B cell (primary cell): ENCODE data around the gene PDLIM4. TPM values are rescaled to one million over a fixed set of nuclear protein-coding genes. Genes with fewer than 3 reads are reported as not detected.

Source experiments
- ATAC-seq: fragments of 200-7000 bp; cut with Tn5 transposase; one replicate; pipeline ENCODE4 v1.10.0; 2021; ENCODE audit warnings: low read depth, mild to moderate bottlenecking, moderate number of reproducible peaks, moderate library complexity
- CTCF ChIA-PET: fragments of 350-600 bp; sonication (Branson Sonifier 250); formaldehyde crosslinking; loops from one replicate; lab custom pipeline; 2021; ENCODE audit warnings: antibody characterized with exemption, inconsistent platforms; lab: Charles Lee
- POLR2A ChIA-PET: fragments of 350-600 bp; sonication (Branson Sonifier 250); formaldehyde crosslinking; loops from one replicate; lab custom pipeline; 2021; ENCODE audit warnings: antibody characterized with exemption; lab: Charles Lee
- DNase-seq: peaks from one replicate; pipeline ENCODE4 v3.0.0; 2013
- H2AFZ ChIP-seq: 2 replicates; pipeline ENCODE4 v1.6.1; 2012; ENCODE audit warnings: mild to moderate bottlenecking, low read depth, low read length; ENCODE audit not compliant: insufficient read depth, poor library complexity, severe bottlenecking
- H3K27ac ChIP-seq, 2 donors: 1 replicate in 1 of 2; 2 replicates in 1 of 2; pipeline ENCODE4 v1.5.1; 2012 to 2013; ENCODE audit warnings: low read length in 2 of 2, mild to moderate bottlenecking in 2 of 2, moderate library complexity in 1 of 2
- H3K27me3 ChIP-seq, 4 experiments: fragments of 200-600 bp in 1 of 4; sonication (generic) in 1 of 4; replicated peaks in 1 of 4; 1 replicate in 2 of 4; 2 replicates in 2 of 4; pipeline versions ENCODE4 v1.6.1 to v1.7.0; 2013 to 2016; ENCODE audit warnings: low read length in 3 of 4, mild to moderate bottlenecking in 2 of 4, mixed read lengths in 1 of 4, moderate library complexity in 1 of 4; ENCODE audit not compliant: insufficient read depth in 4 of 4, control insufficient read depth in 3 of 4; ENCODE audit errors: control extremely low read depth in 1 of 4
- H3K36me3 ChIP-seq, 2 experiments: replicated peaks in 1 of 2; 1 replicate in 1 of 2; 2 replicates in 1 of 2; pipeline versions ENCODE4 v1.6.1 to v1.7.1; 2013; ENCODE audit warnings: low read length in 1 of 2; ENCODE audit not compliant: insufficient read depth in 2 of 2, control insufficient read depth in 1 of 2; ENCODE audit errors: control extremely low read depth in 1 of 2, extremely low read depth in 1 of 2
- H3K4me1 ChIP-seq, 2 donors: fragments of 200-600 bp in 1 of 2; sonication (generic) in 1 of 2; 1 replicate in 1 of 2; 2 replicates in 1 of 2; pipeline versions ENCODE4 v1.5.1 to v1.6.1; 2013 to 2017; ENCODE audit warnings: low read length in 2 of 2; ENCODE audit not compliant: control insufficient read depth in 2 of 2, insufficient read depth in 2 of 2
- H3K4me2 ChIP-seq: replicated peaks from 2 replicates; pipeline ENCODE3; 2012; ENCODE audit warnings: mild to moderate bottlenecking, low read depth, low read length; ENCODE audit not compliant: poor library complexity, severe bottlenecking
- H3K4me3 ChIP-seq, 5 experiments: fragments of 200-600 bp in 1 of 5; sonication (generic) in 1 of 5; 1 replicate in 3 of 5; 2 replicates in 2 of 5; pipeline versions ENCODE4 v1.5.1 to v1.7.0; 2011 to 2016; ENCODE audit warnings: low read length in 4 of 5, mild to moderate bottlenecking in 4 of 5, low read depth in 2 of 5, control low read depth in 1 of 5, moderate library complexity in 1 of 5; ENCODE audit not compliant: insufficient read depth in 1 of 5; ENCODE audit errors: control extremely low read depth in 1 of 5, extremely low read depth in 1 of 5
- H3K79me2 ChIP-seq: fragments of 200-600 bp; sonication (generic); one replicate; pipeline ENCODE4 v1.6.0; 2016; ENCODE audit warnings: low read length; ENCODE audit not compliant: control insufficient read depth, insufficient read depth
- H3K9ac ChIP-seq: fragments of 200-600 bp; sonication (generic); 2 replicates; pipeline ENCODE4 v1.6.1; 2017; ENCODE audit warnings: mild to moderate bottlenecking, low read length, moderate library complexity
- H3K9me3 ChIP-seq, 3 donors: one replicate each; pipeline versions ENCODE4 v1.6.1 to v1.7.1; 2013; ENCODE audit warnings: low read length in 2 of 3; ENCODE audit not compliant: control insufficient read depth in 2 of 3, insufficient read depth in 1 of 3; ENCODE audit errors: control extremely low read depth in 1 of 3
- H4K20me1 ChIP-seq: 2 replicates; pipeline ENCODE4 v1.6.0; 2012; ENCODE audit warnings: mild to moderate bottlenecking, low read length; ENCODE audit not compliant: insufficient read depth, control insufficient read depth, poor library complexity, severe bottlenecking
- H3K27ac Mint-ChIP-seq: one replicate; pipeline ENCODE4 v1.8.0; 2021; ENCODE audit warnings: mixed read lengths
- H3K27me3 Mint-ChIP-seq: one replicate; pipeline ENCODE4 v1.8.0; 2021; ENCODE audit warnings: mixed read lengths
- H3K4me1 Mint-ChIP-seq: one replicate; pipeline ENCODE4 v1.8.0; 2021; ENCODE audit warnings: mixed read lengths
- H3K4me3 Mint-ChIP-seq: one replicate; pipeline ENCODE4 v1.8.0; 2021; ENCODE audit warnings: mixed read lengths
- H3K9me3 Mint-ChIP-seq: one replicate; pipeline ENCODE4 v1.8.0; 2022; ENCODE audit warnings: mixed read lengths; ENCODE audit not compliant: insufficient read depth
- EZH2 ChIP-seq: IDR thresholded peaks from 2 replicates; pipeline ENCODE4 v1.6.1; 2012; ENCODE audit warnings: borderline replicate concordance, low read depth, mild to moderate bottlenecking, moderate library complexity, low read length; ENCODE audit not compliant: insufficient read depth, poor library complexity, severe bottlenecking
- WGBS: methylation state at CpG from one replicate; pipeline ENCODE4 v1.1.5; 2013; ENCODE audit warnings: missing lambda C conversion rate; ENCODE audit not compliant: insufficient coverage; 5-methylcytosine and 5-hydroxymethylcytosine counted together
- intact Hi-C: fragments of 100-400 bp; cut with micrococcal nuclease; formaldehyde crosslinking; loops from one replicate; pipeline ENCODE4 v1.10.0; 2022
- polyA plus RNA-seq: library from polyadenylated mRNA; depleted of rRNA; stranded (reverse); fragments of >200 nt; gene quantifications from 2 replicates; pipeline ENCODE4 v1.2.3, GENCODE V29; 2012
- total RNA-seq, 2 donors: library from RNA; stranded (reverse); fragments of 120-200 nt in 1 of 2; gene quantifications; 1 replicate in 1 of 2; 2 replicates in 1 of 2; pipeline versions ENCODE4 v1.2.3 to v1.2.4, GENCODE V29; 2013 to 2022
- TF ChIP-seq, protein P1 (sequence below): fragments of 200-600 bp; IDR thresholded peaks from one replicate; pipeline ENCODE4 v1.8.0; 2022; ENCODE audit warnings: antibody characterized with exemption, mild to moderate bottlenecking

The PDLIM4 gene
- total and polyA plus RNA-seq, 2 donors (not counting 1 experiment from before 2014, with no cell fraction given), result not detected

DNA sequence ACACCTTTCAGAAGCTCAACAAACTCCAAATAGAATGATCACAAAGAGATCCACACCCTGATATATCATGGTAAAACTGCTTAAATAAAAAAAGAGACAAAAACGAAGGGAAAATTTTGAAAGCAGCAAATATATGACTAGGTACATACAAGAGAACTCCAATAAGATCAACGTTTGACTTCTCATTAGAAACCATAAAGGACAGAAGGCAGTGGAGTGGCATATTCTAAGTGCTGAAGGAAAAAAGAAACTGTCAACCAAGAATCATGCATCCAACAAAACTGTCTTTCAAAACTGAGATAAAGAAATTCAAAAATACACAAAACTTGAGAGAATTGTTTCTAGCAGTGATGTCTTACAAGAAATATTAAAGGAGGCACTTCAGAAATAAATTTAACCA is 47.9 kb downstream of the PDLIM4 start:
- no peak overlapping the region for H3K9ac ChIP-seq
- H3K79me2 ChIP-seq, result no peaks in the 10 kb centered on the region
- H3K4me3 ChIP-seq, result no peak overlapping the region
- no peaks in the 10 kb centered on the region for H3K27me3 ChIP-seq
- Mint-ChIP-seq H3K4me1 (no peaks in the 10 kb centered on the region), H3K27me3 (no peaks in the 10 kb centered on the region), H3K4me3 (no peak overlapping the region), H3K9me3 (peaks cover 7% of the 10 kb centered on the region), H3K27ac (no peak overlapping the region)
- no peaks in the 10 kb centered on the region for H3K36me3 ChIP-seq
- H3K9me3 ChIP-seq, result peaks cover 0 to 4% (median 3%) of the 10 kb centered on the region in 3 donors
- TF ChIP-seq, protein P1, sequence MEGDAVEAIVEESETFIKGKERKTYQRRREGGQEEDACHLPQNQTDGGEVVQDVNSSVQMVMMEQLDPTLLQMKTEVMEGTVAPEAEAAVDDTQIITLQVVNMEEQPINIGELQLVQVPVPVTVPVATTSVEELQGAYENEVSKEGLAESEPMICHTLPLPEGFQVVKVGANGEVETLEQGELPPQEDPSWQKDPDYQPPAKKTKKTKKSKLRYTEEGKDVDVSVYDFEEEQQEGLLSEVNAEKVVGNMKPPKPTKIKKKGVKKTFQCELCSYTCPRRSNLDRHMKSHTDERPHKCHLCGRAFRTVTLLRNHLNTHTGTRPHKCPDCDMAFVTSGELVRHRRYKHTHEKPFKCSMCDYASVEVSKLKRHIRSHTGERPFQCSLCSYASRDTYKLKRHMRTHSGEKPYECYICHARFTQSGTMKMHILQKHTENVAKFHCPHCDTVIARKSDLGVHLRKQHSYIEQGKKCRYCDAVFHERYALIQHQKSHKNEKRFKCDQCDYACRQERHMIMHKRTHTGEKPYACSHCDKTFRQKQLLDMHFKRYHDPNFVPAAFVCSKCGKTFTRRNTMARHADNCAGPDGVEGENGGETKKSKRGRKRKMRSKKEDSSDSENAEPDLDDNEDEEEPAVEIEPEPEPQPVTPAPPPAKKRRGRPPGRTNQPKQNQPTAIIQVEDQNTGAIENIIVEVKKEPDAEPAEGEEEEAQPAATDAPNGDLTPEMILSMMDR, result no peak
- TF ChIP-seq EZH2, result no peak
- H2AFZ ChIP-seq, result no peak overlapping the region
- H3K4me2 ChIP-seq, result no peak overlapping the region
- ChIA-PET POLR2A (no interaction called here), CTCF (no interaction called here)
- DNase-seq (no peak), ATAC-seq (no peak)
- intact Hi-C loops, result no loop called here
- no CpG with 5 or more reads among the region's 2 CpGs for WGBS
- H3K4me1 ChIP-seq, result no peaks in the 10 kb centered on the region
- H4K20me1 ChIP-seq, result no peaks in the 10 kb centered on the region
- H3K27ac ChIP-seq, result no peak overlapping the region

DNA sequence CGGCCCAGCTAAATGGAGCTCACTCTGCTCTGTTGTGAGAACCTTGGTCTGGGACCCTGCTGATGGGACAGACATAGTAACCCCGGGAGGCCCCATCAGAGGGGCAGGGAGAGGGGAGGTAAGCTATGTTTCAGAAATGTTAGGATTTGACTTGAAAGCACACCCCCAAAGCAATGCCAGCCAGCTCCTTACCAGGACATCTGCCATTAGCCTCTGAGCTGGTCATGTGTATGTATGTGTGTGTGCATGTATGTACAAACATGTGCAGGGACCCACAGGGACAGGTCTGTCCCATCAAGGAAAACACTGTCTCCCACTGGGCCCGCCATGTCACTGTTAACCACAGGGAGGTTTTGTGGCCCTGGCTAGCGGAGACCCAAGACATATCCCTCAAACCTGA is 51.2 kb downstream of the PDLIM4 start:
- Histone ChIP-seq H3K36me3 (no peaks in the 10 kb centered on the region), H3K4me3 (no peak overlapping the region), H3K79me2 (no peaks in the 10 kb centered on the region), H3K4me1 (no peaks in the 10 kb centered on the region), H4K20me1 (no peaks in the 10 kb centered on the region), H3K9ac (no peak overlapping the region), H3K9me3 (peaks cover 0 to 4% (median 3%) of the 10 kb centered on the region in 3 donors), H2AFZ (no peak overlapping the region), H3K27ac (no peak overlapping the region), H3K27me3 (no peaks in the 10 kb centered on the region), H3K4me2 (no peak overlapping the region)
- Mint-ChIP-seq H3K4me3 (no peak overlapping the region), H3K4me1 (no peaks in the 10 kb centered on the region), H3K27me3 (no peaks in the 10 kb centered on the region), H3K9me3 (peaks cover 7% of the 10 kb centered on the region), H3K27ac (no peak overlapping the region)
- DNase-seq (no peak), ATAC-seq (no peak)
- intact Hi-C loops, result no loop called here
- WGBS, result 100% methylated on average over 4 of the region's 4 CpGs
- ChIA-PET POLR2A (no interaction called here), CTCF (no interaction called here)
- no peak for TF ChIP-seq EZH2
- TF ChIP-seq, protein P1, result no peak
